ENCODE measurements around the gene P2RY1. TPM values are rescaled to one million over a fixed set of nuclear protein-coding genes. Genes with fewer than 3 reads are reported as not detected.
A peak's percentile ranks its signal among the peaks of the same experiment; 100 is the strongest.

The P2RY1 gene
- total and polyA plus RNA-seq, 9 of the 15 experiments (the other 6 are each of a cell fraction or from before 2014, with no cell fraction given) = 6.0 to 27.9 (median 18.4) TPM

GRCh38 chr3:152834776-152835600 is at the start of gene P2RY1 (continued):
- TF ChIP-seq E2F8 (IDR thresholded peaks at IDR 0.05; ENCODE audit: low read depth, partially characterized antibody) (no peak), NFE2 (IDR thresholded peaks at IDR 0.05; ENCODE audit: low read depth) (peak; percentile 58; the same call in 1 of the 2 replicates), KLF1 (tag; IDR thresholded peaks at IDR 0.05) (0 out of 2 replicates have a peak, but pooled peaks have one; percentile 39), HBP1 (CRISPR knock-in tag; IDR thresholded peaks at IDR 0.05) (no peak), EGR1 (conservative IDR thresholded peaks at IDR 0.05) (peak; percentile 29), CBX2 (IDR thresholded peaks at IDR 0.05; ENCODE audit: insufficient read depth, low read length, poor library complexity, severe bottlenecking) (no peak), IRF2 (CRISPR knock-in tag; IDR thresholded peaks at IDR 0.05) (no peak), CEBPG (CRISPR knock-in tag; IDR thresholded peaks at IDR 0.05) (peak; percentile 34; the same call in 1 of the 2 replicates), CEBPG (tag; conservative IDR thresholded peaks at IDR 0.05 in 1 of 2, IDR thresholded peaks at IDR 0.05 in 1 of 2) (peak in 1 of 2 experiments; percentile 74; a peak in 2 of 4 replicates), ELF2 (CRISPR knock-in tag; IDR thresholded peaks at IDR 0.05) (no peak), CBX5 (IDR thresholded peaks at IDR 0.05; ENCODE audit: borderline replicate concordance, low read depth) (no peak; the same call in 1 of the 2 replicates), MAZ (CRISPR knock-in tag; conservative IDR thresholded peaks at IDR 0.05 in 1 of 2, IDR thresholded peaks at IDR 0.05 in 1 of 2) (peak; percentile 76 to 79; a peak in 3 of 4 replicates), STAT5B (CRISPR knock-in tag; IDR thresholded peaks at IDR 0.05) (no peak), ZBTB1 (CRISPR knock-in tag; IDR thresholded peaks at IDR 0.05; ENCODE audit: borderline replicate concordance, low read depth) (peak; percentile 57; the same call in 1 of the 2 replicates), RAD51 (IDR thresholded peaks at IDR 0.05; ENCODE audit: borderline replicate concordance, low read depth) (no peak), SFPQ (IDR thresholded peaks at IDR 0.05; ENCODE audit: low read depth, low read length) (no peak), BHLHE40 (IDR thresholded peaks at IDR 0.05; ENCODE audit: low read length) (no peak; the same call in 1 of the 2 replicates), NRF1 (conservative IDR thresholded peaks at IDR 0.05 in 1 of 2, IDR thresholded peaks at IDR 0.05 in 1 of 2) (peak; percentile 43 to 50; a peak in 3 of 4 replicates), ZFP91 (CRISPR knock-in tag; IDR thresholded peaks at IDR 0.05) (no peak)
